Adrenal gland (tissue), 12 donors: ENCODE data around the gene ASTN2. TPM values are rescaled to one million over a fixed set of nuclear protein-coding genes. Genes with fewer than 3 reads are reported as not detected.

ENCODE experiments used
- DNase-seq, 7 donors: peaks; one replicate each; pipeline ENCODE4 v3.0.0-alpha.2; 2019 to 2020
- H3K27ac ChIP-seq, 5 donors: fragments of 200-600 bp; sonication (generic) in 4 of 5; 1 replicate in 3 of 5; 2 replicates in 2 of 5; pipeline versions ENCODE4 v1.5.1 to v1.8.0; 2016 to 2020; ENCODE audit warnings: mild to moderate bottlenecking in 1 of 5
- H3K27me3 ChIP-seq: fragments of 200-600 bp; 2 replicates; pipeline ENCODE4 v1.8.0; 2021
- H3K36me3 ChIP-seq, 2 donors: fragments of 200-600 bp; replicated peaks in 1 of 2; 1 replicate in 1 of 2; 2 replicates in 1 of 2; pipeline versions ENCODE4 v1.5.1 to v1.8.0; 2018 to 2022
- H3K4me1 ChIP-seq, 2 donors: fragments of 200-600 bp; replicated peaks in 1 of 2; 1 replicate in 1 of 2; 2 replicates in 1 of 2; pipeline versions ENCODE4 v1.5.1 to v1.8.0; 2018 to 2021
- H3K4me3 ChIP-seq, 4 donors: fragments of 200-600 bp; sonication (generic) in 3 of 4; one replicate each; pipeline ENCODE4 v1.5.1; 2016 to 2018
- H3K9me3 ChIP-seq, 3 donors: fragments of 200-600 bp; sonication (generic) in 1 of 3; replicated peaks in 1 of 3; 1 replicate in 2 of 3; 2 replicates in 1 of 3; pipeline versions ENCODE4 v1.5.1 to v1.8.0; 2016 to 2021
- CTCF ChIP-seq, 6 experiments: fragments of 450-650 bp in 4 of 6; fragments of 200-600 bp in 2 of 6; sonication (generic) in 1 of 6; IDR thresholded peaks; 1 replicate in 5 of 6; 2 replicates in 1 of 6; pipeline versions ENCODE4 v1.5.1 to v1.8.0; 2016 to 2021; ENCODE audit warnings: antibody characterized with exemption in 6 of 6, mild to moderate bottlenecking in 2 of 6, moderate library complexity in 1 of 6
- POLR2A ChIP-seq, 2 donors: fragments of 450-650 bp; IDR thresholded peaks; one replicate each; pipeline ENCODE4 v1.6.1; 2017; ENCODE audit warnings: antibody characterized with exemption in 2 of 2, mild to moderate bottlenecking in 2 of 2, moderate library complexity in 1 of 2
- WGBS, 4 donors: extraction: QIAGEN DNeasy Blood & Tissue Kit in 2 of 4; methylation state at CpG; one replicate each; pipeline versions ENCODE4 v1.1.5 to v1.1.7; 2013 to 2017; 5-methylcytosine and 5-hydroxymethylcytosine counted together
- intact Hi-C, 2 donors: fragments of 100-400 bp; cut with DNase I; formaldehyde crosslinking; loops; one replicate each; pipeline versions ENCODE4 v1.14.1 to v1.15.0; 2022 to 2023
- polyA plus RNA-seq, 3 donors: library from polyadenylated mRNA; stranded (reverse); fragments of 200-250 nt in 2 of 3; fragments of 350-450 nt in 1 of 3; fragmentation: Illumina TruSeq in 1 of 3; extraction: RNeasy Lipid Tissue Mini Kit (QIAGEN cat#74804) in 1 of 3; gene quantifications; one replicate each; pipeline ENCODE4 v1.2.3, GENCODE V29; 2013 to 2014
- total RNA-seq, 9 donors: library from RNA; depleted of rRNA in 4 of 9; stranded (reverse); fragments of >200 nt in 4 of 9; fragments of 120-200 nt in 1 of 9; fragmentation: NEBNext Ultra II Directional in 1 of 9; extraction: Animal tissue kit (Norgen Biotek cat#: 25700) in 1 of 9; gene quantifications; one replicate each; pipeline versions ENCODE4 v1.1.0 to v1.2.4, GENCODE V29; 2013 to 2023
- donor health status: healthy with polysubstance abuse.
- donor health status: Bipolar disorder and iron deficiency.
- donor health status: DM: yes; HTN: yes; CAD: no.
- donor health status: DM: no; HTN: no; CAD: no.
- donor health status: DM: no; HTN: no; CAD: no.
- donor health status: DM: yes; HTN: yes; CAD: no.

The ASTN2 gene
- total and polyA plus RNA-seq, 12 donors: 2.5 to 15.6 (median 6.8) TPM

- no peak overlapping the region for H3K4me3 ChIP-seq
- DNase-seq: no peak
- H3K27me3 ChIP-seq: no peaks in the 10 kb centered on the region
- no peaks in the 10 kb centered on the region for H3K36me3 ChIP-seq
- H3K4me1 ChIP-seq: no peaks in the 10 kb centered on the region
- no peaks in the 10 kb centered on the region for H3K9me3 ChIP-seq
- WGBS, 4 donors: 80 to 83% (median 80%) methylated on average over 4 of the region's 4 CpGs
- TF ChIP-seq POLR2A (IDR thresholded peaks at IDR 0.05): no peak
- no peak for TF ChIP-seq CTCF (IDR thresholded peaks at IDR 0.05)
- H3K27ac ChIP-seq: no peak overlapping the region
- intact Hi-C loops: no loop called here
Measured at GRCh38 chr9:117340422-117340821, 74.4 kb downstream of the ASTN2 start.

- TF ChIP-seq CTCF (IDR thresholded peaks at IDR 0.05): no peak
- no peak for TF ChIP-seq POLR2A (IDR thresholded peaks at IDR 0.05)
- Histone ChIP-seq H3K9me3 (no peaks in the 10 kb centered on the region), H3K4me3 (no peak overlapping the region), H3K4me1 (no peaks in the 10 kb centered on the region), H3K27me3 (no peaks in the 10 kb centered on the region), H3K27ac (no peak overlapping the region), H3K36me3 (no peaks in the 10 kb centered on the region)
- DNase-seq: no peak
- WGBS, 4 donors: 37 to 61% (median 52%) methylated on average over 2 of the region's 2 CpGs
- intact Hi-C loops: no loop called here
Measured at GRCh38 chr9:117335837-117336433, 78.9 kb downstream of the ASTN2 start.

GRCh38 chr9:117334101-117334500, 80.8 kb downstream of the ASTN2 start:
- Histone ChIP-seq H3K27ac (no peak overlapping the region), H3K4me3 (no peak overlapping the region), H3K27me3 (no peaks in the 10 kb centered on the region), H3K4me1 (no peaks in the 10 kb centered on the region), H3K9me3 (no peaks in the 10 kb centered on the region), H3K36me3 (no peaks in the 10 kb centered on the region)
- no peak for DNase-seq
- TF ChIP-seq POLR2A (IDR thresholded peaks at IDR 0.05) (no peak), CTCF (IDR thresholded peaks at IDR 0.05) (no peak)
- intact Hi-C loops: no loop called here
- WGBS, 4 donors: 48 to 70% (median 62%) methylated on average over 2 of the region's 2 CpGs

GRCh38 chr9:117325831-117326230, 89.0 kb downstream of the ASTN2 start:
- TF ChIP-seq CTCF (IDR thresholded peaks at IDR 0.05) (no peak), POLR2A (IDR thresholded peaks at IDR 0.05) (no peak)
- no peak overlapping the region for H3K4me3 ChIP-seq
- no peak for DNase-seq
- H3K27ac ChIP-seq: no peak overlapping the region
- no peaks in the 10 kb centered on the region for H3K36me3 ChIP-seq
- intact Hi-C loops: no loop called here
- no peaks in the 10 kb centered on the region for H3K9me3 ChIP-seq
- 30 to 50% (median 39%) methylated on average over 2 of the region's 2 CpGs for WGBS, 4 donors
- H3K4me1 ChIP-seq: no peaks in the 10 kb centered on the region
- H3K27me3 ChIP-seq: no peaks in the 10 kb centered on the region
